H1 (cell line): ENCODE measurements around the gene CPSF7. TPM values are rescaled to one million over a fixed set of nuclear protein-coding genes. Genes with fewer than 3 reads are reported as not detected.

Experiments used
- CTCF ChIA-PET: fragments of 300-600 bp; sonication (Branson Sonifier 250); formaldehyde crosslinking; loops from one replicate; lab custom pipeline; 2021; ENCODE audit not compliant: partially characterized antibody; lab: Charles Lee
- POLR2A ChIA-PET: fragments of 300-600 bp; sonication (Branson Sonifier 250); formaldehyde crosslinking; loops from one replicate; lab custom pipeline; 2021; ENCODE audit warnings: inconsistent platforms; ENCODE audit not compliant: partially characterized antibody; lab: Charles Lee
- DNase-seq, 2 experiments: peaks; one replicate each; pipeline versions ENCODE4 v3.0.0 to v3.0.0-alpha.2; 2010 to 2022; ENCODE audit warnings: low spot score in 2 of 2, low read depth in 1 of 2, mixed read lengths in 1 of 2
- FAIRE-seq: peaks from 2 replicates; lab custom pipeline; 2011; peaks lifted over from hg19 to GRCh38; lab: Jason Lieb, UNC
- H2AFZ ChIP-seq: 2 replicates; pipeline ENCODE4 v1.8.1; 2012; ENCODE audit warnings: low read length, inconsistent platforms
- H2AK5ac ChIP-seq: 2 replicates; pipeline ENCODE4 v1.6.1; 2013; ENCODE audit warnings: low read depth, low read length
- H2BK120ac ChIP-seq: replicated peaks from 2 replicates; pipeline ENCODE3; 2013; ENCODE audit warnings: low read depth, low read length, inconsistent platforms
- H2BK12ac ChIP-seq: 2 replicates; pipeline ENCODE4 v1.6.1; 2013; ENCODE audit warnings: low read depth, low read length
- H2BK15ac ChIP-seq: 2 replicates; pipeline ENCODE4 v1.6.1; 2013; ENCODE audit warnings: low read length
- H2BK20ac ChIP-seq: 2 replicates; pipeline ENCODE4 v1.6.1; 2013; ENCODE audit warnings: low read length
- H2BK5ac ChIP-seq: 2 replicates; pipeline ENCODE4 v1.6.1; 2013; ENCODE audit warnings: low read depth, low read length
- H3K14ac ChIP-seq: 2 replicates; pipeline ENCODE4 v1.6.1; 2013; ENCODE audit warnings: inconsistent platforms; ENCODE audit not compliant: insufficient read length
- H3K18ac ChIP-seq: 2 replicates; pipeline ENCODE4 v1.6.1; 2013; ENCODE audit warnings: low read length; ENCODE audit errors: extremely low read depth
- H3K23ac ChIP-seq: 2 replicates; pipeline ENCODE4 v1.6.1; 2013; ENCODE audit warnings: inconsistent platforms; ENCODE audit not compliant: insufficient read length
- H3K23me2 ChIP-seq: 2 replicates; pipeline ENCODE4 v1.6.1; 2013; ENCODE audit warnings: low read depth, low read length
- H3K27ac ChIP-seq: 2 replicates; pipeline ENCODE4 v1.6.1; 2011; ENCODE audit warnings: low read depth, low read length, inconsistent platforms
- H3K27me3 ChIP-seq, 4 experiments: replicated peaks in 1 of 4; 1 replicate in 1 of 4; 2 replicates in 3 of 4; pipeline versions ENCODE4 v1.6.1 to v1.8.1; 2011 to 2013; ENCODE audit warnings: low read length in 3 of 4, mild to moderate bottlenecking in 3 of 4, inconsistent platforms in 2 of 4, mixed read lengths in 2 of 4, moderate library complexity in 1 of 4; ENCODE audit not compliant: control insufficient read depth in 3 of 4, insufficient read depth in 3 of 4; ENCODE audit errors: extremely low read depth in 1 of 4
- H3K36me3 ChIP-seq, 4 experiments: 2 replicates each; pipeline versions ENCODE4 v1.6.1 to v1.8.1; 2011 to 2013; ENCODE audit warnings: mild to moderate bottlenecking in 4 of 4, low read length in 3 of 4, moderate library complexity in 2 of 4, control low read depth in 1 of 4, inconsistent platforms in 1 of 4; ENCODE audit not compliant: insufficient read depth in 4 of 4, control insufficient read depth in 2 of 4
- H3K4ac ChIP-seq: replicated peaks from 2 replicates; pipeline ENCODE3; 2013; ENCODE audit warnings: low read length, low read depth, mixed read lengths, inconsistent platforms; ENCODE audit not compliant: insufficient read length
- H3K4me1 ChIP-seq, 4 experiments: replicated peaks in 1 of 4; 1 replicate in 1 of 4; 2 replicates in 3 of 4; pipeline versions ENCODE4 v1.6.1 to v1.8.1; 2011 to 2013; ENCODE audit warnings: low read length in 3 of 4, inconsistent platforms in 2 of 4, mixed read lengths in 1 of 4; ENCODE audit not compliant: insufficient read depth in 4 of 4, control insufficient read depth in 3 of 4
- H3K4me2 ChIP-seq, 2 experiments: 2 replicates each; pipeline versions ENCODE4 v1.6.1 to v1.8.1; 2011 to 2013; ENCODE audit warnings: low read depth in 2 of 2, low read length in 2 of 2, control low read depth in 1 of 2, inconsistent platforms in 1 of 2, mild to moderate bottlenecking in 1 of 2; ENCODE audit not compliant: insufficient read depth in 1 of 2
- H3K4me3 ChIP-seq, 4 experiments: fragments of 200-600, 300-600 bp in 1 of 4; sonication (generic), shearing (Covaris generic), sonication (Bioruptor Twin) in 1 of 4; 2 replicates each; pipeline versions ENCODE4 v1.5.1 to v1.8.1; 2011 to 2016; ENCODE audit warnings: low read length in 4 of 4, low read depth in 3 of 4, control low read depth in 2 of 4, inconsistent platforms in 2 of 4, mild to moderate bottlenecking in 2 of 4, mixed read lengths in 1 of 4, moderate library complexity in 1 of 4; ENCODE audit not compliant: insufficient read depth in 2 of 4; ENCODE audit errors: extremely low read depth in 1 of 4
- H3K56ac ChIP-seq: replicated peaks from 2 replicates; pipeline ENCODE3; 2013; ENCODE audit warnings: low read depth, mild to moderate bottlenecking, mixed read lengths, low read length, inconsistent platforms; ENCODE audit not compliant: insufficient read length
- H3K79me1 ChIP-seq: 2 replicates; pipeline ENCODE4 v1.6.1; 2013; ENCODE audit warnings: low read depth, low read length, control low read depth
- H3K79me2 ChIP-seq, 2 experiments: 2 replicates each; pipeline versions ENCODE4 v1.6.1 to v1.8.1; 2012 to 2013; ENCODE audit warnings: low read length in 2 of 2, mild to moderate bottlenecking in 2 of 2, inconsistent platforms in 1 of 2; ENCODE audit not compliant: insufficient read depth in 2 of 2, control insufficient read depth in 1 of 2
- H3K9ac ChIP-seq, 4 experiments: replicated peaks in 1 of 4; 1 replicate in 1 of 4; 2 replicates in 3 of 4; pipeline versions ENCODE4 v1.6.1 to v1.8.1; 2011 to 2013; ENCODE audit warnings: low read depth in 3 of 4, low read length in 3 of 4, control low read depth in 2 of 4, mild to moderate bottlenecking in 2 of 4, moderate library complexity in 2 of 4, inconsistent platforms in 1 of 4; ENCODE audit errors: extremely low read depth in 1 of 4
- H3K9me3 ChIP-seq, 2 experiments: 2 replicates each; pipeline versions ENCODE4 v1.6.1 to v1.8.1; 2012 to 2013; ENCODE audit warnings: mild to moderate bottlenecking in 2 of 2, moderate library complexity in 2 of 2, control low read depth in 1 of 2, inconsistent platforms in 1 of 2, low read depth in 1 of 2, low read length in 1 of 2, mixed read lengths in 1 of 2; ENCODE audit not compliant: insufficient read depth in 2 of 2
- H4K20me1 ChIP-seq, 2 experiments: replicated peaks in 1 of 2; 2 replicates each; pipeline versions ENCODE3 to v1.8.1; 2011 to 2013; ENCODE audit warnings: inconsistent platforms in 2 of 2, low read length in 2 of 2, mild to moderate bottlenecking in 1 of 2; ENCODE audit not compliant: insufficient read depth in 2 of 2, control insufficient read depth in 1 of 2
- H4K5ac ChIP-seq: 2 replicates; pipeline ENCODE4 v1.6.1; 2013; ENCODE audit warnings: low read length, low read depth, mixed read lengths, inconsistent platforms; ENCODE audit not compliant: insufficient read length
- H4K8ac ChIP-seq: 2 replicates; pipeline ENCODE4 v1.8.0; 2013; ENCODE audit warnings: mild to moderate bottlenecking, moderate library complexity, low read length, inconsistent platforms; ENCODE audit not compliant: insufficient read depth; ENCODE audit errors: extremely low read depth
- H4K91ac ChIP-seq: replicated peaks from 2 replicates; pipeline ENCODE3; 2013; ENCODE audit warnings: low read length, mixed read lengths, inconsistent platforms; ENCODE audit not compliant: insufficient read length
- BCL11A ChIP-seq, 2 experiments: IDR thresholded peaks; one replicate each; pipeline ENCODE4 v1.6.1; 2011; ENCODE audit warnings: low read depth in 2 of 2, low read length in 2 of 2, mild to moderate bottlenecking in 2 of 2
- CHD1 ChIP-seq: IDR thresholded peaks from 2 replicates; pipeline ENCODE4 v1.6.1; 2012; ENCODE audit warnings: low read depth, low read length, improper control_type of control experiment
- CHD2 ChIP-seq: IDR thresholded peaks from 2 replicates; pipeline ENCODE4 v1.6.1; 2012; ENCODE audit warnings: low read length, improper control_type of control experiment
- GABPA ChIP-seq: IDR thresholded peaks from 2 replicates; pipeline ENCODE4 v1.6.1; 2011; ENCODE audit warnings: mild to moderate bottlenecking, low read length, moderate library complexity, borderline replicate concordance; ENCODE audit not compliant: insufficient read depth
- GTF2F1 ChIP-seq: IDR thresholded peaks from 2 replicates; pipeline ENCODE4 v1.6.1; 2012; ENCODE audit warnings: low read depth, low read length, improper control_type of control experiment, borderline replicate concordance
- HDAC2 ChIP-seq, 2 experiments: fragments of 300-600 bp in 1 of 2; sonication (generic) in 1 of 2; IDR thresholded peaks; 2 replicates each; pipeline ENCODE4 v1.6.1; 2011 to 2012; ENCODE audit warnings: low read depth in 2 of 2, low read length in 2 of 2, mild to moderate bottlenecking in 2 of 2, moderate library complexity in 2 of 2, borderline replicate concordance in 1 of 2, inconsistent platforms in 1 of 2
- PHF8 ChIP-seq: fragments of 200-600 bp; sonication (generic); conservative IDR thresholded peaks from 2 replicates; pipeline ENCODE4 v1.7.1; 2012; ENCODE audit warnings: low read depth, mild to moderate bottlenecking, inconsistent platforms, low read length, moderate library complexity
- SAP30 ChIP-seq: fragments of 300-600 bp; sonication (generic); IDR thresholded peaks from 2 replicates; pipeline ENCODE4 v1.7.1; 2012; ENCODE audit warnings: low read length, moderate library complexity, mild to moderate bottlenecking, inconsistent platforms; ENCODE audit not compliant: insufficient read depth, insufficient replicate concordance
- SP1 ChIP-seq: IDR thresholded peaks from 2 replicates; pipeline ENCODE4 v1.6.1; 2011; ENCODE audit warnings: low read depth, low read length
- SP4 ChIP-seq: IDR thresholded peaks from 2 replicates; pipeline ENCODE4 v1.6.1; 2012; ENCODE audit warnings: low read length, inconsistent platforms
- SRF ChIP-seq: IDR thresholded peaks from 2 replicates; pipeline ENCODE4 v1.6.1; 2011; ENCODE audit warnings: mild to moderate bottlenecking, low read depth, low read length, moderate library complexity
- TAF1 ChIP-seq: IDR thresholded peaks from 2 replicates; pipeline ENCODE4 v1.6.1; 2011; ENCODE audit warnings: mild to moderate bottlenecking, low read depth, low read length
- TBP ChIP-seq: IDR thresholded peaks from 2 replicates; pipeline ENCODE4 v1.6.1; 2011; ENCODE audit warnings: low read depth, low read length, improper control_type of control experiment
- WGBS, 2 experiments: shearing (Covaris generic) in 1 of 2; methylation state at CpG; one replicate each; pipeline versions ENCODE4 v1.1.6 to v1.1.7; 2013 to 2015; ENCODE audit warnings: low lambda C conversion rate in 2 of 2, mixed read lengths in 2 of 2, inconsistent platforms in 1 of 2, low coverage in 1 of 2, missing lambda C conversion rate in 1 of 2; ENCODE audit not compliant: insufficient replicate concordance in 2 of 2, insufficient coverage in 1 of 2, insufficient read length in 1 of 2; ENCODE audit errors: extremely low coverage in 1 of 2, missing lambda C conversion rate in 1 of 2; 5-methylcytosine and 5-hydroxymethylcytosine counted together
- polyA plus RNA-seq, 7 experiments: library from polyadenylated mRNA; depleted of rRNA in 3 of 7; stranded (reverse) in 5 of 7; unstranded in 2 of 7; fragments of >200 nt in 5 of 7; fragments of 200-250 nt in 2 of 7; gene quantifications; 1 replicate in 5 of 7; 2 replicates in 1 of 7; 4 replicates in 1 of 7; pipeline versions ENCODE4 v1.2.1 to v1.2.3, GENCODE V29; 2011 to 2013; ENCODE audit warnings: missing spikeins in 2 of 7, mixed read lengths in 2 of 7
- total RNA-seq: library from RNA; stranded (reverse); fragmentation: NEBNext Ultra II Directional; extraction: Animal tissue kit (Norgen Biotek cat#: 25700); gene quantifications from 2 replicates; pipeline ENCODE4 v1.2.1, GENCODE V29; 2021

CPSF7 gene
- total and polyA plus RNA-seq, 2 of the 8 experiments (the other 6 are each of a cell fraction or from before 2014, with no cell fraction given) = 95.9 to 122 TPM

DNA sequence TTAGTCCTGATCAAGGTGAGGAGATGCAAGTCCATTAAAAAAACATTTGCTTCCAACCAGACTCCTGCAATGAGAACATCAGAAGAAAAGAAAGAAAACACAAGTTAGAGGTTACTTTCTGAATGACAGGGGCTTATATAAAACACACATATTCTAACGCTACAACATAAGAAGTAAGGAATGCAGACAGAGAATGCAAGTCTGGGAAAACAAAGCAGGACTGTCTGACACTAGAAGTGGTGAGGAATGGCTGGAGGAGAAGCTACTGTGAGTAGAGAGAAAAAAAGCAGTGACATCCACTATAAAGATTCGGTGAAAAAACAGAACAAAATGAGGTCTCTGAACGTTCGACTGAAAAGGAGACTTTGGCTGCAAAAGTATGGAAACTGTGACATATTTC lies 25.1 kb downstream of the CPSF7 start:
- FAIRE-seq (no peak), DNase-seq (no peak)
- Histone ChIP-seq H3K4ac (no peak overlapping the region), H3K23me2 (no peaks in the 10 kb centered on the region), H3K9ac (no peak overlapping the region), H2BK12ac (no peak overlapping the region), H3K9me3 (no peaks in the 10 kb centered on the region), H2BK5ac (no peak overlapping the region), H3K4me1 (no peaks in the 10 kb centered on the region), H3K27ac (no peak overlapping the region), H2AK5ac (no peak overlapping the region), H3K79me1 (no peaks in the 10 kb centered on the region; the same call in 1 of the 2 replicates), H3K4me2 (no peak overlapping the region), H4K5ac (no peak overlapping the region), H3K18ac (no peak overlapping the region), H2BK15ac (no peak overlapping the region), H3K36me3 (peaks cover 36 to 62% (median 58%) of the 10 kb centered on the region in 4 experiments), H3K4me3 (no peak overlapping the region), H3K27me3 (no peaks in the 10 kb centered on the region), H2BK20ac (no peak overlapping the region), H3K23ac (no peak overlapping the region), H3K56ac (no peak overlapping the region), H4K8ac (no peak overlapping the region), H3K79me2 (no peaks in the 10 kb centered on the region), H2BK120ac (no peak overlapping the region), H4K91ac (no peak overlapping the region), H2AFZ (no peak overlapping the region), H3K14ac (no peak overlapping the region), H4K20me1 (peaks cover 0 to 8% of the 10 kb centered on the region in 2 experiments)
- TF ChIP-seq CHD1 (no peak), SRF (no peak), GTF2F1 (no peak), TAF1 (no peak), SP4 (no peak), CHD2 (no peak), PHF8 (no peak), GABPA (no peak), TBP (no peak), SP1 (no peak), BCL11A (IDR thresholded peaks at IDR 0.05; ENCODE audit: low read depth in 2 of 2, low read length in 2 of 2) (no peak), HDAC2 (IDR thresholded peaks at IDR 0.05; ENCODE audit: borderline replicate concordance in 1 of 2, low read depth in 2 of 2, low read length in 2 of 2) (no peak), SAP30 (no peak)
- POLR2A ChIA-PET = interaction anchor here (1.1 to 5.4 kb wide), 2 partner anchors 13 to 93 kb away, joined by 3 to 60 read pairs; partner anchors contain the start of gene TMEM216
- CTCF ChIA-PET = no interaction called here
- WGBS, 2 experiments = 96% methylated on average over 4 of the region's 4 CpGs; no CpG with 5 or more reads in 1 of the 2 experiments
